Erythroblast (primary cell): ENCODE measurements around the gene KRT83.
"Not testable (repeated sequence)": the region's sequence is repeated elsewhere in the genome, so short reads cannot be mapped to it uniquely, and the experiment has no call there.

ENCODE experiments used
- GATA1 ChIP-seq: IDR thresholded peaks from 2 replicates; pipeline ENCODE4 v1.6.1; 2011; ENCODE audit warnings: low read depth, mild to moderate bottlenecking, control low read depth, low read length, moderate library complexity
- POLR2A ChIP-seq: IDR thresholded peaks from 2 replicates; pipeline ENCODE4 v1.6.1; 2011; ENCODE audit warnings: mild to moderate bottlenecking, low read length

DNA sequence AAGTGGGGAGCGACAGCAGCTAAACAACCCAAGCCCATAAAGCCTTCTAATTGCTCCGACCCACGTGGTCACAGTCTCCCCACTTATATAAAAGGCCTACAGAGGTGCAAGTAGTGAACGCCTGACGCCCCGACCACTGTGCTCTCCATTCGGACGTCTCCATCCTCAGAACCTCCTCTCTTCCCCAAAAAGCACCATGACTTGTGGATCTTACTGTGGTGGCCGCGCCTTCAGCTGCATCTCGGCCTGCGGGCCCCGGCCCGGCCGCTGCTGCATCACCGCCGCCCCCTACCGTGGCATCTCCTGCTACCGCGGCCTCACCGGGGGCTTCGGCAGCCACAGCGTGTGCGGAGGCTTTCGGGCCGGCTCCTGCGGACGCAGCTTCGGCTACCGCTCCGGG, 19.5 kb downstream of the KRT83 start:
- TF ChIP-seq POLR2A, GATA1: not testable (repeated sequence)
